Measurements from ENCODE around the gene OR4E2. TPM values are rescaled to one million over a fixed set of nuclear protein-coding genes. Genes with fewer than 3 reads are reported as not detected.

The OR4E2 gene
- total and polyA plus RNA-seq, 2 experiments from 2014 or later: not detected

DNA sequence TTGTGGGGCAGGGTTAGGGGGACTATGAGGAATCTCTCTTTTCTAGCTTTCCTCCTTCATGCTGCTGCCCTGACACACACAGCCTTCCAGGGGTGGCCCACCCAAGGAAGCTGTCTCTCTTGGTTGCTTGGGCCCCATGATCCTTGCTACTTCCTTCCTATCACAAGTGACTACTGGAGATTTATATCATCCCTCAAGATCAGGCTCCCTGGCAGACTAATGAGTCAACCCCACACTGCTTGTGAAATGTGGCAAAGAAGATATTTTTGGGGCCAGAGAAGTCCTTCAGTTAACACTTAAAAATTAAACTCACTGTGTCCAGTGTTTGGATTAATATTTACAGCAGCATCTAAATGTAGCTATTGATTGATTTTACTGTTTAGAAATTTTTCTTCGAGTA, 18.5 kb downstream of the OR4E2 start (continued):
- TF ChIP-seq, protein P1, sequence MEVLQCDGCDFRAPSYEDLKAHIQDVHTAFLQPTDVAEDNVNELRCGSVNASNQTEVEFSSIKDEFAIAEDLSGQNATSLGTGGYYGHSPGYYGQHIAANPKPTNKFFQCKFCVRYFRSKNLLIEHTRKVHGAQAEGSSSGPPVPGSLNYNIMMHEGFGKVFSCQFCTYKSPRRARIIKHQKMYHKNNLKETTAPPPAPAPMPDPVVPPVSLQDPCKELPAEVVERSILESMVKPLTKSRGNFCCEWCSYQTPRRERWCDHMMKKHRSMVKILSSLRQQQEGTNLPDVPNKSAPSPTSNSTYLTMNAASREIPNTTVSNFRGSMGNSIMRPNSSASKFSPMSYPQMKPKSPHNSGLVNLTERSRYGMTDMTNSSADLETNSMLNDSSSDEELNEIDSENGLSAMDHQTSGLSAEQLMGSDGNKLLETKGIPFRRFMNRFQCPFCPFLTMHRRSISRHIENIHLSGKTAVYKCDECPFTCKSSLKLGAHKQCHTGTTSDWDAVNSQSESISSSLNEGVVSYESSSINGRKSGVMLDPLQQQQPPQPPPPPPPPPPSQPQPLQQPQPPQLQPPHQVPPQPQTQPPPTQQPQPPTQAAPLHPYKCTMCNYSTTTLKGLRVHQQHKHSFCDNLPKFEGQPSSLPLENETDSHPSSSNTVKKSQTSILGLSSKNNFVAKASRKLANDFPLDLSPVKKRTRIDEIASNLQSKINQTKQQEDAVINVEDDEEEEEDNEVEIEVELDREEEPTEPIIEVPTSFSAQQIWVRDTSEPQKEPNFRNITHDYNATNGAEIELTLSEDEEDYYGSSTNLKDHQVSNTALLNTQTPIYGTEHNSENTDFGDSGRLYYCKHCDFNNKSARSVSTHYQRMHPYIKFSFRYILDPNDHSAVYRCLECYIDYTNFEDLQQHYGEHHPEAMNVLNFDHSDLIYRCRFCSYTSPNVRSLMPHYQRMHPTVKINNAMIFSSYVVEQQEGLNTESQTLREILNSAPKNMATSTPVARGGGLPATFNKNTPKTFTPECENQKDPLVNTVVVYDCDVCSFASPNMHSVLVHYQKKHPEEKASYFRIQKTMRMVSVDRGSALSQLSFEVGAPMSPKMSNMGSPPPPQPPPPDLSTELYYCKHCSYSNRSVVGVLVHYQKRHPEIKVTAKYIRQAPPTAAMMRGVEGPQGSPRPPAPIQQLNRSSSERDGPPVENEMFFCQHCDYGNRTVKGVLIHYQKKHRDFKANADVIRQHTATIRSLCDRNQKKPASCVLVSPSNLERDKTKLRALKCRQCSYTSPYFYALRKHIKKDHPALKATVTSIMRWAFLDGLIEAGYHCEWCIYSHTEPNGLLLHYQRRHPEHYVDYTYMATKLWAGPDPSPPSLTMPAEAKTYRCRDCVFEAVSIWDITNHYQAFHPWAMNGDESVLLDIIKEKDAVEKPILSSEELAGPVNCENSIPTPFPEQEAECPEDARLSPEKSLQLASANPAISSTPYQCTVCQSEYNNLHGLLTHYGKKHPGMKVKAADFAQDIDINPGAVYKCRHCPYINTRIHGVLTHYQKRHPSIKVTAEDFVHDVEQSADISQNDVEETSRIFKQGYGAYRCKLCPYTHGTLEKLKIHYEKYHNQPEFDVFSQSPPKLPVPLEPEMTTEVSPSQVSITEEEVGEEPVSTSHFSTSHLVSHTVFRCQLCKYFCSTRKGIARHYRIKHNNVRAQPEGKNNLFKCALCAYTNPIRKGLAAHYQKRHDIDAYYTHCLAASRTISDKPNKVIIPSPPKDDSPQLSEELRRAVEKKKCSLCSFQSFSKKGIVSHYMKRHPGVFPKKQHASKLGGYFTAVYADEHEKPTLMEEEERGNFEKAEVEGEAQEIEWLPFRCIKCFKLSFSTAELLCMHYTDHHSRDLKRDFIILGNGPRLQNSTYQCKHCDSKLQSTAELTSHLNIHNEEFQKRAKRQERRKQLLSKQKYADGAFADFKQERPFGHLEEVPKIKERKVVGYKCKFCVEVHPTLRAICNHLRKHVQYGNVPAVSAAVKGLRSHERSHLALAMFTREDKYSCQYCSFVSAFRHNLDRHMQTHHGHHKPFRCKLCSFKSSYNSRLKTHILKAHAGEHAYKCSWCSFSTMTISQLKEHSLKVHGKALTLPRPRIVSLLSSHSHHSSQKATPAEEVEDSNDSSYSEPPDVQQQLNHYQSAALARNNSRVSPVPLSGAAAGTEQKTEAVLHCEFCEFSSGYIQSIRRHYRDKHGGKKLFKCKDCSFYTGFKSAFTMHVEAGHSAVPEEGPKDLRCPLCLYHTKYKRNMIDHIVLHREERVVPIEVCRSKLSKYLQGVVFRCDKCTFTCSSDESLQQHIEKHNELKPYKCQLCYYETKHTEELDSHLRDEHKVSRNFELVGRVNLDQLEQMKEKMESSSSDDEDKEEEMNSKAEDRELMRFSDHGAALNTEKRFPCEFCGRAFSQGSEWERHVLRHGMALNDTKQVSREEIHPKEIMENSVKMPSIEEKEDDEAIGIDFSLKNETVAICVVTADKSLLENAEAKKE (CRISPR knock-in tag; IDR thresholded peaks at IDR 0.05): no peak

- no peaks in the 10 kb centered on the region for H3K9me3 Mint-ChIP-seq
- H3K27me3 Mint-ChIP-seq (ENCODE audit: insufficient read depth, low read depth, poor library complexity): peaks cover 3% of the 10 kb centered on the region
- DNase-seq (ENCODE audit: low spot score) (no peak), ATAC-seq (no peak)
- H3K36me3 ChIP-seq (ENCODE audit: insufficient read depth): no peaks in the 10 kb centered on the region
- no peak within 1 kb of the TSS for H3K27ac Mint-ChIP-seq
- no peak within 1 kb of the TSS for H3K4me3 Mint-ChIP-seq
- H3K27me3 ChIP-seq (ENCODE audit: insufficient read depth): no peaks in the 10 kb centered on the region
- no peaks in the 10 kb centered on the region for H3K36me3 Mint-ChIP-seq (ENCODE audit: low read depth)
- H3K4me1 ChIP-seq (ENCODE audit: insufficient read depth): no peaks in the 10 kb centered on the region
- H3K4me3 ChIP-seq: no peak within 1 kb of the TSS
- H3K9me2 ChIP-seq (ENCODE audit: insufficient read depth): 0 out of 2 replicates have a peak, but pooled peaks cover 5% of the 10 kb centered on the region
- H3K79me2 ChIP-seq (replicated peaks; ENCODE audit: insufficient read depth): no peaks in the 10 kb centered on the region
- H3F3A ChIP-seq (replicated peaks; ENCODE audit: low read depth): no peaks in the 10 kb centered on the region
- H4K20me1 ChIP-seq (replicated peaks; ENCODE audit: insufficient read depth): no peaks in the 10 kb centered on the region
- no peak within 1 kb of the TSS for H3K27ac ChIP-seq (ENCODE audit: low read depth)
- no peak within 1 kb of the TSS for H2AFZ ChIP-seq
- H3K4me1 Mint-ChIP-seq: no peaks in the 10 kb centered on the region
- no peak within 1 kb of the TSS for H3K4me2 ChIP-seq
- TF ChIP-seq NANOG (IDR thresholded peaks at IDR 0.05; ENCODE audit: borderline replicate concordance): no peak
- no peak for TF ChIP-seq REST (IDR thresholded peaks at IDR 0.05; ENCODE audit: unreplicated experiment)
- TF ChIP-seq, protein P1 (CRISPR knock-in tag; IDR thresholded peaks at IDR 0.05): no peak
- TF ChIP-seq ZNF331 (CRISPR knock-in tag; IDR thresholded peaks at IDR 0.05; ENCODE audit: low read depth): no peak
- TF ChIP-seq EZH2 (IDR thresholded peaks at IDR 0.05; ENCODE audit: low read depth, unreplicated experiment): no peak
- TF ChIP-seq CREB1 (CRISPR knock-in tag; IDR thresholded peaks at IDR 0.05; ENCODE audit: low read depth): no peak
Observed at GRCh38 chr14:21673718-21674117, 20.1 kb downstream of the OR4E2 start, which contains the start of gene OR4E1. TSS of gene OR4E1 (minus strand) at chr14:21673818. CDS start at chr14:21670935, 2,883 bp downstream.

All from GM23338 (cell line).